Stimulated activated CD4-positive, alpha-beta T cell treated with anti-CD3 and anti-CD28 coated beads, Interleukin-1b, Interleukin-23, amount 100 ng/mL, for 24 hours (primary cell): Measurements from ENCODE around the gene FHOD1.

ENCODE experiments used
- DNase-seq, 4 experiments: peaks; one replicate each; pipeline ENCODE4 v3.0.0-alpha.2; 2020; ENCODE audit warnings: low read depth in 4 of 4, low spot score in 1 of 4

FHOD1 gene

GRCh38 chr16:67179421-67180080 lies 67.7 kb downstream of the FHOD1 start:
- no peak for DNase-seq
